Measurements from ENCODE around the gene LHPP. TPM values are rescaled to one million over a fixed set of nuclear protein-coding genes. Genes with fewer than 3 reads are reported as not detected.

Gene LHPP
- polyA plus RNA-seq, 6 donors from 2014 or later: 30.5 to 89.2 (median 55.6) TPM

- Mint-ChIP-seq H3K27me3 (no peaks in the 10 kb centered on the region), H3K36me3 (no peaks in the 10 kb centered on the region), H3K4me3 (peak overlapping the region in 6 of 8 donors; percentile 25 to 77 (median 62)), H3K4me1 (peaks cover 81 to 100% (median 98%) of the 10 kb centered on the region in 3 donors), H3K9me3 (no peaks in the 10 kb centered on the region), H3K27ac (peak overlapping the region; percentile 80 to 99 (median 86))
- no peak for ATAC-seq (ENCODE audit: low read depth in 2 of 2)
- DNase-seq: no peak
Measured at GRCh38 chr10:124644236-124644635, 182.6 kb downstream of the LHPP start.

- DNase-seq: no peak
- H3K27ac Mint-ChIP-seq: peak overlapping the region; percentile 80 to 99 (median 92)
- H3K4me1 Mint-ChIP-seq: peaks cover 82 to 100% (median 98%) of the 10 kb centered on the region in 3 donors
- no peaks in the 10 kb centered on the region for H3K27me3 Mint-ChIP-seq
- peaks cover 0 to 2% (median 0%) of the 10 kb centered on the region in 7 donors for H3K9me3 Mint-ChIP-seq
- H3K36me3 Mint-ChIP-seq: no peaks in the 10 kb centered on the region
- peak in 1 of 2 donors; percentile 12 for ATAC-seq (ENCODE audit: low read depth in 2 of 2)
- peak overlapping the region; percentile 31 to 82 (median 64) for H3K4me3 Mint-ChIP-seq
Measured at GRCh38 chr10:124644771-124645415, 183.3 kb downstream of the LHPP start.

- DNase-seq (no peak), ATAC-seq (ENCODE audit: low read depth in 2 of 2) (no peak)
- Mint-ChIP-seq H3K4me3 (peak overlapping the region; percentile 22 to 87 (median 63)), H3K27ac (peak overlapping the region; percentile 76 to 99 (median 96)), H3K9me3 (peaks cover 0 to 2% (median 0%) of the 10 kb centered on the region in 7 donors), H3K27me3 (no peaks in the 10 kb centered on the region), H3K4me1 (peaks cover 84 to 100% (median 98%) of the 10 kb centered on the region in 3 donors), H3K36me3 (no peaks in the 10 kb centered on the region)
Measured at GRCh38 chr10:124645467-124646095, 184.0 kb downstream of the LHPP start.

- Mint-ChIP-seq H3K27ac (peak overlapping the region; percentile 88 to 99 (median 96)), H3K27me3 (no peaks in the 10 kb centered on the region), H3K4me1 (peaks cover 84 to 100% (median 98%) of the 10 kb centered on the region in 3 donors), H3K36me3 (no peaks in the 10 kb centered on the region), H3K4me3 (peak overlapping the region; percentile 58 to 90 (median 87)), H3K9me3 (peaks cover 0 to 2% (median 0%) of the 10 kb centered on the region in 7 donors)
- ATAC-seq (ENCODE audit: low read depth in 2 of 2): no peak
- no peak for DNase-seq
Measured at GRCh38 chr10:124646483-124647352, 185.1 kb downstream of the LHPP start.

GRCh38 chr10:124647421-124648130 lies 186.0 kb downstream of the LHPP start:
- no peaks in the 10 kb centered on the region for H3K27me3 Mint-ChIP-seq

GRCh38 chr10:124648131-124648475 lies 186.5 kb downstream of the LHPP start:
- ATAC-seq (ENCODE audit: low read depth in 2 of 2) (no peak), DNase-seq (no peak)
- Mint-ChIP-seq H3K27me3 (no peaks in the 10 kb centered on the region), H3K36me3 (no peaks in the 10 kb centered on the region), H3K9me3 (peaks cover 0 to 2% (median 0%) of the 10 kb centered on the region in 7 donors), H3K4me1 (peaks cover 81 to 100% (median 98%) of the 10 kb centered on the region in 3 donors), H3K27ac (peak overlapping the region; percentile 88 to 99 (median 96)), H3K4me3 (peak overlapping the region; percentile 65 to 90 (median 86))

More at GRCh38 chr10:124647421-124648130, 186.0 kb downstream of the LHPP start:
- peak overlapping the region; percentile 88 to 99 (median 96) for H3K27ac Mint-ChIP-seq
- no peaks in the 10 kb centered on the region for H3K36me3 Mint-ChIP-seq
- peaks cover 0 to 2% (median 0%) of the 10 kb centered on the region in 7 donors for H3K9me3 Mint-ChIP-seq
- peak overlapping the region; percentile 65 to 90 (median 86) for H3K4me3 Mint-ChIP-seq
- peaks cover 83 to 100% (median 98%) of the 10 kb centered on the region in 3 donors for H3K4me1 Mint-ChIP-seq
- ATAC-seq (ENCODE audit: low read depth in 2 of 2): peak; percentile 82 to 90
- peak; percentile 72 for DNase-seq

- peaks cover 0 to 2% (median 0%) of the 10 kb centered on the region in 7 donors for H3K9me3 Mint-ChIP-seq
- H3K27me3 Mint-ChIP-seq: no peaks in the 10 kb centered on the region
- no peak for ATAC-seq (ENCODE audit: low read depth in 2 of 2)
- peak overlapping the region in 7 of 8 donors; percentile 73 to 90 (median 87) for H3K4me3 Mint-ChIP-seq
- H3K36me3 Mint-ChIP-seq: no peaks in the 10 kb centered on the region
- H3K4me1 Mint-ChIP-seq: peaks cover 81 to 99% (median 99%) of the 10 kb centered on the region in 3 donors
- DNase-seq: no peak
- peak overlapping the region in 5 of 6 donors; percentile 72 to 99 (median 94) for H3K27ac Mint-ChIP-seq
Measured at GRCh38 chr10:124648738-124649137, 187.1 kb downstream of the LHPP start.

- Mint-ChIP-seq H3K36me3 (no peaks in the 10 kb centered on the region), H3K4me1 (peaks cover 79 to 99% (median 94%) of the 10 kb centered on the region in 3 donors), H3K27me3 (no peaks in the 10 kb centered on the region), H3K9me3 (peaks cover 0 to 2% (median 0%) of the 10 kb centered on the region in 7 donors), H3K4me3 (peak overlapping the region; percentile 28 to 90 (median 86)), H3K27ac (peak overlapping the region; percentile 72 to 99 (median 87))
- DNase-seq (no peak), ATAC-seq (ENCODE audit: low read depth in 2 of 2) (no peak)
Measured at GRCh38 chr10:124649214-124649613, 187.6 kb downstream of the LHPP start.

- ATAC-seq (ENCODE audit: low read depth in 2 of 2) (no peak), DNase-seq (no peak)
Measured at GRCh38 chr10:124650263-124650662, 188.6 kb downstream of the LHPP start.

GRCh38 chr10:124650820-124651401 lies 189.3 kb downstream of the LHPP start:
- peaks cover 82 to 98% (median 92%) of the 10 kb centered on the region in 3 donors for H3K4me1 Mint-ChIP-seq
- peaks cover 0 to 8% of the 10 kb centered on the region in 2 donors for H3K36me3 Mint-ChIP-seq
- no peaks in the 10 kb centered on the region for H3K27me3 Mint-ChIP-seq
- H3K4me3 Mint-ChIP-seq: peak overlapping the region; percentile 29 to 88 (median 72)
- peak in 1 of 2 donors; percentile 22 for ATAC-seq (ENCODE audit: low read depth in 2 of 2)
- H3K9me3 Mint-ChIP-seq: peaks cover 0 to 2% (median 0%) of the 10 kb centered on the region in 7 donors
- H3K27ac Mint-ChIP-seq: peak overlapping the region; percentile 90 to 97 (median 94)
- DNase-seq: no peak

More at GRCh38 chr10:124650263-124650662, 188.6 kb downstream of the LHPP start:
- Mint-ChIP-seq H3K4me3 (peak overlapping the region in 7 of 8 donors; percentile 42 to 88 (median 69)), H3K27ac (peak overlapping the region; percentile 75 to 97 (median 94)), H3K4me1 (peaks cover 79 to 97% (median 92%) of the 10 kb centered on the region in 3 donors), H3K27me3 (no peaks in the 10 kb centered on the region), H3K9me3 (peaks cover 0 to 2% (median 0%) of the 10 kb centered on the region in 7 donors), H3K36me3 (peaks cover 0 to 2% of the 10 kb centered on the region in 2 donors)

GRCh38 chr10:124651402-124651891 lies 189.8 kb downstream of the LHPP start:
- H3K27me3 Mint-ChIP-seq: no peaks in the 10 kb centered on the region
- DNase-seq (no peak), ATAC-seq (ENCODE audit: low read depth in 2 of 2) (peak in 1 of 2 donors; percentile 21)

GRCh38 chr10:124652200-124652599 lies 190.6 kb downstream of the LHPP start:
- DNase-seq: no peak
- Mint-ChIP-seq H3K36me3 (peaks cover 0 to 9% of the 10 kb centered on the region in 2 donors), H3K9me3 (peaks cover 0 to 2% (median 0%) of the 10 kb centered on the region in 7 donors), H3K27me3 (no peaks in the 10 kb centered on the region), H3K4me3 (peak overlapping the region; percentile 15 to 85 (median 71)), H3K4me1 (peaks cover 78 to 95% (median 87%) of the 10 kb centered on the region in 3 donors), H3K27ac (peak overlapping the region; percentile 93 to 97 (median 94))
- ATAC-seq (ENCODE audit: low read depth in 2 of 2): no peak

More at GRCh38 chr10:124651402-124651891, 189.8 kb downstream of the LHPP start:
- peaks cover 0 to 2% (median 0%) of the 10 kb centered on the region in 7 donors for H3K9me3 Mint-ChIP-seq
- H3K4me3 Mint-ChIP-seq: peak overlapping the region in 7 of 8 donors; percentile 29 to 88 (median 69)
- peaks cover 0 to 9% of the 10 kb centered on the region in 2 donors for H3K36me3 Mint-ChIP-seq
- H3K27ac Mint-ChIP-seq: peak overlapping the region; percentile 93 to 97 (median 94)
- H3K4me1 Mint-ChIP-seq: peaks cover 80 to 98% (median 92%) of the 10 kb centered on the region in 3 donors
